Hepatocyte (in vitro differentiated cells): ENCODE measurements around the gene ZSWIM3. TPM values are rescaled to one million over a fixed set of nuclear protein-coding genes. Genes with fewer than 3 reads are reported as not detected.
"Not testable (repeated sequence)": the region's sequence is repeated elsewhere in the genome, so short reads cannot be mapped to it uniquely, and the experiment has no call there.

Source experiments
- DNase-seq: peaks from one replicate; pipeline ENCODE4 v3.0.0-alpha.2; 2016; ENCODE audit warnings: low spot score
- H2AFZ ChIP-seq: fragments of 200-600 bp; sonication (generic); 2 replicates; pipeline ENCODE4 v1.6.0; 2016; ENCODE audit warnings: antibody characterized with exemption, mild to moderate bottlenecking
- H3K27ac ChIP-seq: fragments of 200-600 bp; sonication (generic); 2 replicates; pipeline ENCODE4 v1.5.1; 2016; ENCODE audit warnings: mild to moderate bottlenecking
- H3K27me3 ChIP-seq: fragments of 200-600 bp; sonication (generic); 2 replicates; pipeline ENCODE4 v1.6.1; 2016
- H3K36me3 ChIP-seq: fragments of 200-600 bp; sonication (generic); replicated peaks from 2 replicates; pipeline ENCODE4 v1.5.1; 2016; ENCODE audit warnings: low read depth; ENCODE audit not compliant: insufficient read depth
- H3K4me1 ChIP-seq: fragments of 200-600 bp; sonication (generic); 2 replicates; pipeline ENCODE4 v1.5.1; 2016; ENCODE audit warnings: mild to moderate bottlenecking, moderate library complexity; ENCODE audit not compliant: insufficient read depth
- H3K4me2 ChIP-seq: fragments of 200-600 bp; sonication (generic); 2 replicates; pipeline ENCODE4 v1.6.0; 2016
- H3K4me3 ChIP-seq: fragments of 200-600 bp; sonication (generic); 2 replicates; pipeline ENCODE4 v1.5.1; 2016; ENCODE audit warnings: mild to moderate bottlenecking
- H3K79me2 ChIP-seq: fragments of 200-600 bp; sonication (generic); 2 replicates; pipeline ENCODE4 v1.6.0; 2017; ENCODE audit warnings: mild to moderate bottlenecking
- H3K9me2 ChIP-seq: fragments of 200-600 bp; sonication (generic); replicated peaks from 2 replicates; pipeline ENCODE4 v1.6.0; 2017; ENCODE audit warnings: mild to moderate bottlenecking; ENCODE audit not compliant: insufficient read depth
- H3K9me3 ChIP-seq: fragments of 200-600 bp; sonication (generic); 2 replicates; pipeline ENCODE4 v1.5.1; 2016; ENCODE audit warnings: low read depth, mild to moderate bottlenecking
- H4K20me1 ChIP-seq: fragments of 200-600 bp; sonication (generic); 2 replicates; pipeline ENCODE4 v1.6.0; 2016; ENCODE audit warnings: mild to moderate bottlenecking; ENCODE audit not compliant: insufficient read depth, poor library complexity, severe bottlenecking
- CTCF ChIP-seq: fragments of 200-600 bp; sonication (generic); IDR thresholded peaks from 2 replicates; pipeline ENCODE4 v1.5.1; 2016; ENCODE audit warnings: antibody characterized with exemption, mild to moderate bottlenecking; ENCODE audit not compliant: poor library complexity
- EZH2 ChIP-seq: fragments of 200-600 bp; sonication (generic); IDR thresholded peaks from 2 replicates; pipeline ENCODE4 v1.6.1; 2016; ENCODE audit warnings: antibody characterized with exemption, mild to moderate bottlenecking, borderline replicate concordance
- EZH2phosphoT487 ChIP-seq: fragments of 200-600 bp; sonication (generic); IDR thresholded peaks from one replicate; pipeline ENCODE4 v1.6.1; 2018; ENCODE audit warnings: antibody characterized with exemption, mild to moderate bottlenecking, low read depth, moderate library complexity; ENCODE audit not compliant: unreplicated experiment, severe bottlenecking
- WGBS: methylation state at CpG from one replicate; pipeline ENCODE4 v1.1.6; 2016; ENCODE audit warnings: low lambda C conversion rate; ENCODE audit errors: missing lambda C conversion rate; 5-methylcytosine and 5-hydroxymethylcytosine counted together
- polyA plus RNA-seq: library from polyadenylated mRNA; unstranded; fragments of >200 nt; fragmentation: Nextera tagmentation; extraction: Ambion mirVana; gene quantifications from 2 replicates; pipeline ENCODE4 v1.2.1, GENCODE V29; 2016
- total RNA-seq: library from RNA; depleted of rRNA; stranded (reverse); fragments of >200 nt; gene quantifications from 2 replicates; pipeline ENCODE4 v1.2.3, GENCODE V29; 2014

The ZSWIM3 gene
- total and polyA plus RNA-seq, 2 experiments from 2014 or later = 4.1 to 6.2 TPM

- 64% methylated on average over 2 of the region's 2 CpGs for WGBS
- no peaks in the 10 kb centered on the region for H3K79me2 ChIP-seq
- H4K20me1 ChIP-seq = no peaks in the 10 kb centered on the region
- no peak overlapping the region for H3K4me2 ChIP-seq
- DNase-seq = no peak
- no peak overlapping the region for H2AFZ ChIP-seq
- no peaks in the 10 kb centered on the region for H3K9me2 ChIP-seq
- H3K4me1 ChIP-seq = peaks cover 10% of the 10 kb centered on the region
- no peaks in the 10 kb centered on the region for H3K27me3 ChIP-seq
- H3K4me3 ChIP-seq = no peak overlapping the region
- TF ChIP-seq EZH2phosphoT487 (no peak), EZH2 (no peak), CTCF (no peak)
- no peak overlapping the region for H3K27ac ChIP-seq
- no peaks in the 10 kb centered on the region for H3K36me3 ChIP-seq
- H3K9me3 ChIP-seq = no peaks in the 10 kb centered on the region
Observed at GRCh38 chr20:45828589-45828988, 28.8 kb upstream of the ZSWIM3 start.

DNA sequence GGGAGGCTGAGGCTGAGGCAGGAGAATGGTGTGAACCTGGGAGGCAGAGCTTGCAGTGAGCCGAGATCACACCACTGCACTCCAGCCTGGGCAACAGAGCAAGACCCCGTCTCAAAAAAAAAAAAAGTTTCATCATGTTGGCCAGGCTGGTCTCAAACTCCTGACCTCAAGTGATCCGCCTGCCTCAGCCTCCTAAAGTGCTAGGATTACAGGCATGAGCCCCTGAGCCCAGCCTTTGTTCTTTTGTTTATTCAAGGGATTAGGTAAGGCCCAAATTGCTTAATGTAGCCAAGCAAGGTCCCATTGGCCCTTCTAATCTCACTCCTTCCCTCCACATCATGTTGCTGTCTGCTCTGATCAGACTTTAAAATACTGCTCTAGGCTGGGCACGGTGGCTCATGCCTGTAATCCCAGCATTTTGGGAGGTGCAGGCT, 27.7 kb upstream of the ZSWIM3 start:
- not testable (repeated sequence) for H3K9me3 ChIP-seq, H3K4me3 ChIP-seq, H3K36me3 ChIP-seq, DNase-seq, H3K27ac ChIP-seq, H3K9me2 ChIP-seq, H3K79me2 ChIP-seq, H3K4me2 ChIP-seq, H3K27me3 ChIP-seq, H4K20me1 ChIP-seq, H2AFZ ChIP-seq
- peaks cover 15% of the 10 kb centered on the region for H3K4me1 ChIP-seq
- WGBS = 81% methylated on average over 3 of the region's 4 CpGs

DNA sequence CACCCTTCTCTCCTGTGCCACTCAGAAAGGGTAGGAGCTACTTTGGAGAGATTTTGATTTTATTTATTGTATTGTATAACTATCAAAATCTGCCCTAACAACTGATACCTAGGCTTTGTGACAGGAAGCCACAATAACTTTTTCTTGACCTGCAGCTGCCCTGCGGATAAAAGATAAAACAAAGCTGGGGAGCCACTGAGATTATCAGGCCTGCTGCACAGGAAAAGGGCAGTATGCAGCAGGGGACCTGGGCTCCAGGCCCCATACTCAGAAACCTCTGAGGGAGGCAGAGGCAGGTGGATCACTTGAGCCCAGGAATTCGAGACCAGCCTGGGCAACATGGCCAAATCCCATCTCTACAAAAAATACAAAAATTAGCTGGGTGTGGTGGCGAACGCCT, 24.8 kb upstream of the ZSWIM3 start:
- no peak for DNase-seq
- H3K9me2 ChIP-seq = no peaks in the 10 kb centered on the region
- H4K20me1 ChIP-seq = no peaks in the 10 kb centered on the region
- H3K9me3 ChIP-seq = no peaks in the 10 kb centered on the region
- no peaks in the 10 kb centered on the region for H3K36me3 ChIP-seq
- 86% methylated on average over 4 of the region's 4 CpGs for WGBS
- peak overlapping the region; percentile 87 for H3K27ac ChIP-seq
- peaks cover 11% of the 10 kb centered on the region for H3K79me2 ChIP-seq
- peaks cover 29% of the 10 kb centered on the region for H3K4me1 ChIP-seq
- no peak for TF ChIP-seq EZH2phosphoT487
- H3K27me3 ChIP-seq = no peaks in the 10 kb centered on the region
- H2AFZ ChIP-seq = peak overlapping the region; percentile 87
- H3K4me2 ChIP-seq = no peak overlapping the region
- H3K4me3 ChIP-seq = no peak overlapping the region

DNA sequence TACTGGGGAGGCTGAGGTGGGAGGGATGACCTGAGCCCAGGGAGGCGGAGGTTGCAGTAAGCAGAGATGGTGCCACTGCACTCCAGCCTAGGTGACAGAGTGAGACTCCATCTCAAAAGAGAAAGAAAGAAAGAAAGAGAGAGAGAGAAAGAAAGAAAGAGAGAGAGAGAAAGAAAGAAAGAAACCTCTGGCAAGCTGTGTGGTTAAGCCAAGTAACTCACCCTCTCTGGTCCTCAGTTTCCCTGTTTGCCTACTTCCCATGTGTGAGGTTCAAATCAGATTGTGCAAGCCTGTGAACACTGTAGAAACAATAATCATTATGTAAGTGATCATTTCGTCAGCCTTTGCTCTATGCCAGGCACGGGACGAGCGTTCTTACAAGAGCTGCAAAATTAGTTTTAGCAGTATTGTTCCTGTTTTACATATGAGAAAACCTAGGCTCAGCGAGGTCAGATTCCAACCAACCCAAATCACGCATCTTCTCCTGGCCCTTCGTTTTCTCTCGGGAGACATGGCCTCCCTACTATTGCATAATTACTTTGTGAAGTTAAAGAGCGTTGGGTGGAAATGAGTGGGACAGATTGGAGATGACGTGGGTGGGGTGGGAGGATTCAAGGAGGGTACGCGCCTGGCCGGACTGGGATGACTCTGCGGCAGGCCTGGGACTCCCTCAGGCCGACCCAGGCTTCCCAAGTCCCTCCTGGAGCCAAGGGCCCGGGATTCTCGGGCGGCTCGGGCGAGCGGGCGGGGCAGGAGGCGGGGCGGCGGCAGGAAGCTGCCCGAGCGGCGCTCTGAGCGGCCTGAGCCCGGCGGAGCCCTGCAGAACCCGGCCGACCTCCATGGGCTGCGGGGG, 24.2 kb upstream of the ZSWIM3 start, which contains the start of gene SNX21:
Gene SNX21, plus strand, starts transcription at position 770 of the 853 bp plus-strand sequence. CDS start 121 bp downstream, outside the sequence.
- H3K27ac ChIP-seq = peak within 1 kb of the TSS; percentile 87
- H3K9me3 ChIP-seq = no peaks in the 10 kb centered on the region
- peaks cover 12% of the 10 kb centered on the region for H3K79me2 ChIP-seq
- WGBS = 22% methylated on average over 17 of the region's 35 CpGs
- DNase-seq = peak; percentile 91
- no peak for TF ChIP-seq EZH2phosphoT487
- TF ChIP-seq CTCF = no peak
- no peak for TF ChIP-seq EZH2
- no peaks in the 10 kb centered on the region for H4K20me1 ChIP-seq
- H3K4me2 ChIP-seq = peak within 1 kb of the TSS; percentile 92
- H3K27me3 ChIP-seq = no peaks in the 10 kb centered on the region
- H2AFZ ChIP-seq = peak within 1 kb of the TSS; percentile 87
- peak within 1 kb of the TSS; percentile 87 for H3K4me3 ChIP-seq
- H3K36me3 ChIP-seq = no peaks in the 10 kb centered on the region
- peaks cover 29% of the 10 kb centered on the region for H3K4me1 ChIP-seq
- no peaks in the 10 kb centered on the region for H3K9me2 ChIP-seq
